Erythroblast (primary cell): Measurements from ENCODE around the gene RGSL1.

Source experiments
- GATA1 ChIP-seq: IDR thresholded peaks from 2 replicates; pipeline ENCODE4 v1.6.1; 2011; ENCODE audit warnings: low read depth, mild to moderate bottlenecking, control low read depth, low read length, moderate library complexity
- POLR2A ChIP-seq: IDR thresholded peaks from 2 replicates; pipeline ENCODE4 v1.6.1; 2011; ENCODE audit warnings: mild to moderate bottlenecking, low read length

GRCh38 chr1:182433580-182433979 lies 16.4 kb upstream of the RGSL1 start:
- no peak for TF ChIP-seq POLR2A
- TF ChIP-seq GATA1: no peak
